ENCODE measurements around the gene LDAH. TPM values are rescaled to one million over a fixed set of nuclear protein-coding genes. Genes with fewer than 3 reads are reported as not detected.

LDAH gene
- polyA plus RNA-seq, 2 of the 4 experiments (the other 2 are of a cell fraction): 29.6 to 42.4 TPM

GRCh38 chr2:20668451-20668850 lies 154.4 kb downstream of the LDAH start:
- POLR2A ChIA-PET: no interaction called here
- H3K4me1 ChIP-seq: peaks cover 15% of the 10 kb centered on the region; the same call in 2 of the 3 replicates
- no peak for FAIRE-seq

GRCh38 chr2:20667531-20668401 lies 155.1 kb downstream of the LDAH start:
- Histone ChIP-seq H3K4me3 (peak overlapping the region; percentile 58), H3K27ac (peak overlapping the region in 1 of 2 experiments; percentile 72; a peak in 2 of 6 replicates), H3K4me2 (peak overlapping the region; percentile 98), H3K4me1 (peaks cover 15% of the 10 kb centered on the region; the same call in 2 of the 3 replicates), H3K9me3 (no peaks in the 10 kb centered on the region)
- TF ChIP-seq CTCF (IDR thresholded peaks at IDR 0.05) (no peak), NPAS2 (CRISPR knock-in tag; IDR thresholded peaks at IDR 0.05; ENCODE audit: borderline replicate concordance) (no peak), ZC3H11A (IDR thresholded peaks at IDR 0.05) (no peak), RCOR1 (IDR thresholded peaks at IDR 0.05; ENCODE audit: low read depth, low read length) (no peak), HEYL (CRISPR knock-in tag; IDR thresholded peaks at IDR 0.05) (no peak), GATA3 (IDR thresholded peaks at IDR 0.05; ENCODE audit: borderline replicate concordance) (no peak), KDM1A (IDR thresholded peaks at IDR 0.05; ENCODE audit: low read depth) (no peak)
- ChIA-PET CTCF (interaction anchor here (0.8 to 10.0 kb wide), 6 partner anchors 7 to 358 kb away, joined by 3 to 352 read pairs (median 89); partner anchors contain the start of gene HS1BP3), POLR2A (interaction anchor here (0.6 kb wide), 1 partner anchor 220 kb away, joined by 3 read pairs; no protein-coding TSS in a partner anchor)
- no peak for ATAC-seq
- 88% methylated on average over 37 of the region's 39 CpGs for WGBS (ENCODE audit: missing lambda C conversion rate)
- DNase-seq (ENCODE audit: low read depth in 1 of 2, low spot score in 1 of 2): no peak
- no peak for FAIRE-seq

More at GRCh38 chr2:20668451-20668850, 154.4 kb downstream of the LDAH start:
- Histone ChIP-seq H3K9me3 (no peaks in the 10 kb centered on the region), H3K4me3 (no peak overlapping the region), H3K4me2 (no peak overlapping the region), H3K27ac (no peak overlapping the region)
- CTCF ChIA-PET: interaction anchor here (9.7 to 10.0 kb wide), 2 partner anchors 17 to 293 kb away, joined by 171 to 352 read pairs; partner anchors contain the start of gene HS1BP3
- ATAC-seq (no peak), DNase-seq (ENCODE audit: low read depth in 1 of 2, low spot score in 1 of 2) (no peak)
- 81% methylated on average over 6 of the region's 6 CpGs for WGBS (ENCODE audit: missing lambda C conversion rate)
- TF ChIP-seq HMGXB4 (CRISPR knock-in tag; IDR thresholded peaks at IDR 0.05; ENCODE audit: borderline replicate concordance) (no peak), ZC3H11A (IDR thresholded peaks at IDR 0.05) (no peak), REST (IDR thresholded peaks at IDR 0.05) (no peak), RAD21 (conservative IDR thresholded peaks at IDR 0.05 in 1 of 2, IDR thresholded peaks at IDR 0.05 in 1 of 2) (no peak), PBX3 (IDR thresholded peaks at IDR 0.05) (no peak), FOXS1 (CRISPR knock-in tag; IDR thresholded peaks at IDR 0.05) (no peak), SMC3 (IDR thresholded peaks at IDR 0.05) (no peak)

Measured in A549 (cell line).